ENCODE results near the gene RACGAP1. TPM values are rescaled to one million over a fixed set of nuclear protein-coding genes. Genes with fewer than 3 reads are reported as not detected.
A peak's percentile ranks its signal among the peaks of the same experiment; 100 is the strongest.

The RACGAP1 gene
- total RNA-seq, 1 donor from 2014 or later: 35.8 TPM

- DNase-seq (ENCODE audit: low read depth in 2 of 2): no peak
Measured at GRCh38 chr12:49955899-49956662, 69.2 kb downstream of the RACGAP1 start.

- no peak for DNase-seq (ENCODE audit: low read depth in 2 of 2)
Measured at GRCh38 chr12:49954863-49955830, 70.1 kb downstream of the RACGAP1 start.

- no peak for DNase-seq (ENCODE audit: low read depth in 2 of 2)
Measured at GRCh38 chr12:49953961-49954846, 71.1 kb downstream of the RACGAP1 start.

- DNase-seq (ENCODE audit: low read depth in 2 of 2): no peak
Measured at GRCh38 chr12:49953151-49953550, 72.1 kb downstream of the RACGAP1 start.

- no peak for DNase-seq (ENCODE audit: low read depth in 2 of 2)
Measured at GRCh38 chr12:49952391-49953055, 72.8 kb downstream of the RACGAP1 start.

- no peak for DNase-seq (ENCODE audit: low read depth in 2 of 2)
Measured at GRCh38 chr12:49951411-49952240, 73.7 kb downstream of the RACGAP1 start.

- no peak for DNase-seq (ENCODE audit: low read depth in 2 of 2)
Measured at GRCh38 chr12:49950273-49951251, 74.7 kb downstream of the RACGAP1 start, which contains the start of gene AQP2. TSS of gene AQP2 (plus strand) at chr12:49950737. CDS start at chr12:49950831, 94 bp downstream.

- no peak for DNase-seq (ENCODE audit: low read depth in 2 of 2)
Measured at GRCh38 chr12:49949866-49950265, 75.4 kb downstream of the RACGAP1 start.

- no peak for DNase-seq (ENCODE audit: low read depth in 2 of 2)
Measured at GRCh38 chr12:49948866-49949845, 76.1 kb downstream of the RACGAP1 start.

GRCh38 chr12:49947593-49948226 lies 77.6 kb downstream of the RACGAP1 start:
- no peak for DNase-seq (ENCODE audit: low read depth in 2 of 2)

GRCh38 chr12:49946497-49946896 lies 78.8 kb downstream of the RACGAP1 start:
- DNase-seq (ENCODE audit: low read depth in 2 of 2): no peak

GRCh38 chr12:49946086-49946485 lies 79.2 kb downstream of the RACGAP1 start:
- no peak for DNase-seq (ENCODE audit: low read depth in 2 of 2)

GRCh38 chr12:49945394-49946080 lies 79.8 kb downstream of the RACGAP1 start:
- DNase-seq (ENCODE audit: low read depth in 2 of 2): peak; percentile 70 to 86

GRCh38 chr12:49944718-49945117 lies 80.6 kb downstream of the RACGAP1 start:
- no peak for DNase-seq (ENCODE audit: low read depth in 2 of 2)

GRCh38 chr12:49944046-49944445 lies 81.2 kb downstream of the RACGAP1 start:
- DNase-seq (ENCODE audit: low read depth in 2 of 2): no peak

- DNase-seq (ENCODE audit: low read depth in 2 of 2): no peak
Measured at GRCh38 chr12:49943625-49943960, 81.7 kb downstream of the RACGAP1 start.
